HG03108 (cell line): Measurements from ENCODE around the gene SLC45A1.

ENCODE experiments used
- ATAC-seq: cut with Tn5 transposase; IDR thresholded peaks from one replicate; pipeline ENCODE4 v1.9.1; 2021; ENCODE audit warnings: moderate library complexity; ENCODE audit not compliant: unreplicated experiment

Gene SLC45A1

DNA sequence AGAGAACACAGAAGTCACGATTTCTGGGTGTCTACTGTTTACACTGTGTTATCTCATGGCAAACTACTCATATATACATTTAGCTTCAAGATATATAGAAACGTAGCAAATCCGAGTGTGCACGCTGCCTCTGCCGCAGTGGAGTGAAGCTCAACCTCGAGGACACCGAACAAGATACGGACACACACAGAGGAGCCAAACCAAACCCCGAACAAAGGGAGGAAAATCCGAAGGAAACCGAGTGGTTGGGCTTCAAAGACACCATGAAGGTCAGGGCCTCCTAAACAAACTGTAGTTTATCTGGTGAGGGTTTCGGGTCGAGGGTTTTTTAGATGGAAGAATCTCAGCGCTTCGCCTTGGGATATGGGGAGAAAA is 34.5 kb downstream of the SLC45A1 start:
- ATAC-seq, result no peak

GRCh38 chr1:8352886-8353785 is 35.2 kb downstream of the SLC45A1 start:
- no peak for ATAC-seq

DNA sequence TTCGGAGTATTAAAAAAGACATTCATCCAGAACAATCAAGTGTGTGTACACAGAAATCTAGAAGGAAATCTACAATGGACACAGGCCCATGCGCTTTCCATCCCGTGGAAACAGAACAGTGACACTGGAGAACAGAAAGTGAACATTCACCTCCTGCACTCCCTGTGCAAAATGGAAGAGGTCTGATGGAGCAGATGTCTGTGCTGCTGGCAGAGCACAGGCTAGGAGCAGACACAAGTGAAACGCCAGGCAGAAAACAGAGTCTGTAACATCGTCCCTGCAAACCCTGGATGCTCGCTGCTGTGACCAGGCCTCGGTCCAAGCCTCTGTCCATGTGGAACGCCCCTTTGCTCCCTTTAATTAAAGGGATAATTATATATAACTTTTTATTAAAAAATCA is 36.1 kb downstream of the SLC45A1 start:
- ATAC-seq, result no peak

DNA sequence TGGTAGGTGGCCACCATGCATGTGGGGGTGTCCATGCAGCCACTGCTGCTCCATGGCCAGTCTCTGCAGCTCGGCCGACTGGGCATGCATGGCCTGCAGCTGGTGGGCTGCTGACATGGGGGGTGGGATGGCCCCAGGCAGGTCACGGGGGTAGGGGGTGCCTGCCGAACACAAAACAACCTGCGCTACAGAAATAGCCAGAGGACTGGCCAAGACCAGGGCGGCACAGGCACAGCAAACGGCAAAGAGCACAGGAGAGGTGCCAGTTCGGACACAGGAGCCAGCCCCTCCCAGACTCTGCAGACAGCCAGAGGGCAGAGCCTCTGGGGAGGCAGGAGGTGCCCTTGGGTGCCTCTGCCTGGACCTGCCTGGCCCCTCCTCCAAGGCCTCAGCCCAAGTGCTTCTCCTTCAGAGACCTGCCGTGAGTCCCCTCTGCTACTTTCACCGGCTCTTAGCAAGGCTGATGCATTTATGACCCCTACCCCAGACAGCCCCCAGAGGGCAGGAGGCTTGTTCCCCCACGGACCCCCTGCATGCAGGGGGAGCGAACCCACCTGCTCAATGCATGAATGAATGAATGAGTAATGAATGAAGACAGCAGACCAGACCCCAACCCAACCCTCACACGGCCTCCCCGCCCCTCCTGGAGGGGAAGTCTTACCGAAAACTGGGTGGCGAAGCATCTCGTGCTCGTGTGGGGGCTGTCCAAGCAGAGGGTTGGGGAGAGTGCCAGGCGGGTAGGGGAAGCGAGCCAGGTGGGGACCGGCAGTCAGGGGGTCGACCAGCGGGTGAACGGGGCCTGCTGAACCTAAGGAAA is 37.7 kb downstream of the SLC45A1 start:
- no peak for ATAC-seq

DNA sequence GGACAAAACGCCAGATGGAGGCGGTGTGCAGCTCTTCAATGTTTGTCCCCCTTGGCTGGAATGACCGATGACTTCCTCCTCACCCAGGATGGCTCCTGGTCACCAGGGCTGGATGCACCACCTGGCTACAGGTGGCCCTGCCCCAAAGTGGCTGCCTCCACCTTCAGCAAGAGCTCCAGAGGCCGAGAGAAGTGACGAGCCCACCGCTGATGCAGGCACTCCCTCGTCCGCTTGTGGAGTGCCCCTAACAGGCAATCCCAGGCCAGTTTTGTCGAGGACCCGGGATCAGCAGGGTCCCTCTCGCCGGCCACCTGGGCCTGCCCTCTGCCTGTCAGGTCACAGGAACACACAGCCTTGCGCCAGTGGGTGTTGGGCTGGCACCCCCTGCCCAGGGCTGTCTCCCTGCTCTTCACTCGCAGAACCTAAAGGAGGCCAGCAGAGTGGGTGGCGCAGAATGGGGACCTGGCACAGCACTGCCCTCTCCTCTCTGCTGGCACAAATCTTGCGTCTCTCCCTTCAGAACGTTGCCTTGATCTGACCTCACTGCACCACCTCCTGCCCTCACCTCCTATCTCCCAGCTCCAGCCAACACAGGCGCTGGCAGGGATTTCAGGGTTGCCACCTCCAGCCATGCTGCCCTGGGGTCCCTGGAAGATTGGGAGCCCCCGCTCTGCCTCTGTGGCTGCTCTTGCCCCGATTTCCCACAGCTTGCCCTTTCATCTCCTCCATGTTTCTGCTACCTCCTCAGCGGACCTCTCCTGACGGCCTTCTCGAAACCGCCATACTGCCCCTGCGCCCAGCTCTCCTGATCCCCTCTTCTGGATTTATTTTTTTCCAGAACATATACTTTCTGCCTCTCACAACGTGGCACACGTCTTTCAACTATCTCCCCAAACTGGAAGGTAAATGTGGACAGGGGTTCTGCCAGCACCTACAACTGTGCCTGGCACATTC is 38.6 kb downstream of the SLC45A1 start:
- no peak for ATAC-seq

DNA sequence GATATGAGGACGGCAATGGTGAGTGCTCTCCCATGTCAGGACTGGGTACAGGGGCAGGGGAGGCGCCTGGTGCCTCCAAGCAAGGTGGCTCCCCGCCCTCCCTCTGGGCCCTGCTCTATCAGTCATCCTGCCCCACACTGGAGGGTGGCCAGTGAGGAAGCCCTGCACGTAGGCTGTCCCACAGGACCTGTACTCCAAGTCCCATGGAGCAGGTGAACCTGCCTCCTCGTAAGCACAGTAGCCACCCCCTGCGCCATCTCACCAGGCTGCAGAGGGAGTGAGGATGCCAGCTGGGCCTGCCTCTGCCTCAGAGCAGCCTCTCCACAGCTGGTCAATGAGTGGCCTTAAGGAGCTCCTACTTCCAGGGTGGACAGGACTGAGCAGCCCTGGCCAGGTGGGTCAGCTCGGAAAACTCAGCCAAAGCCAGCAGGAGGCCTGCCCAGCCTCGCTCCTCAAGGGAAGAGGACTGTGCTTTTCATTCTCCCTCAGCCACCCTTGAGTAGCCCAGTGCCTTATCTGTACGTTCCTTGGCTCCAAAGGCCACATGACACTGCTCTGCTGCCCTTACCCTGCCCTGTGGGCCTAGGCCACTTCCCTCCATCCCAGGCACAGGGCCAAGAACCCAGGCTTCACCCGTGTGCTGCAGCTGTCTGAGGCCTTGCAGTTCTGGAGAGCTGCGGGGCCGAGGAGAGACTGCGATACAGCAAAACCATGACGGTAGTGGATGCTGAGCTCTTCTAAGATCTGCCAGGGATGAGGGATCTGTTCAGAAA is 39.6 kb downstream of the SLC45A1 start:
- no peak for ATAC-seq

- ATAC-seq, result no peak
These were observed 40.5 kb downstream of the SLC45A1 start for GRCh38 chr1:8358241-8358896.

- no peak for ATAC-seq
These were observed 41.1 kb downstream of the SLC45A1 start for GRCh38 chr1:8358897-8359616.

DNA sequence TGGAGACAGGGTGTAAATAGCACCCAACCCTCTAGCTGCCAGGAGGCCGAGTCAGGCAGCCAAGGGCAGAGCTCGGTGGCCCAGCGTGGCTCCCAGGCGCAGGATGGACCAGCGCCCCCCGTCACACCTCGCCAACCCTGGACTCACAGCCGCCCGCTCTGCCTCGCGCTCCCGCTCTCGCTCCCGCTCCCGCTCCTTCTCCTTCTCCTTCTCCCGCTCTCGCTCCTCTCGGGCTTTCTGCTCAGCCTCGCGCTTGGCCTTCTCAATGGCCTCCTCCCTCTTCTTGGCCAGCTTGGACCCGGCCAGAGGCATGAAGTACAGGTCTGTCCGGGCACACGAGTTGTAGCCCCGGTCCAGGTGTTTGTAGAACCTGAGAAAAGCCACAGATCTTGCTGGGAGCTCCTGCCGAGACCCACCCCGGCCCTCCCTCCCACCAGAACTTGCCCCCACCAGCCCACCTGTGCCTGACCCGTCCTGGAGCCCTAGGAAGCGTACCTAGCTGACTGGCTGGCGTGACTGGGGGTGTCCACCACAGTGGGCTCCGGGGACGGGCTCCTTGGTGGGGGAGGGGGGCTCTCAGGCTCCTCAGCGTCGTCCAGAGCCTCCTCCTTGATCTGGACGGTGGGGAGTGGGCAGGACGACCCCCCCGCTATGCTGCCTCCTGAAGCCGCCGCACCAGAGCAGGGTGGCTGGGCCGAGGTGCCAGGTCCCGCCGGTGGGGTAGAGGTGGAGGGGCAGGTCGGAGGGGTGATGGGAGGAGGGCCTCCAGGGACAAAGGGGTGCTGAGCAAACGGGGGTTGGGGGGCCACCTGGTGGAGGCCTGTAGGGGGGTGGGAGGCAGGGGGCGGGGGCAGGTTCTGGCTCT is 41.9 kb downstream of the SLC45A1 start:
- ATAC-seq, result no peak

DNA sequence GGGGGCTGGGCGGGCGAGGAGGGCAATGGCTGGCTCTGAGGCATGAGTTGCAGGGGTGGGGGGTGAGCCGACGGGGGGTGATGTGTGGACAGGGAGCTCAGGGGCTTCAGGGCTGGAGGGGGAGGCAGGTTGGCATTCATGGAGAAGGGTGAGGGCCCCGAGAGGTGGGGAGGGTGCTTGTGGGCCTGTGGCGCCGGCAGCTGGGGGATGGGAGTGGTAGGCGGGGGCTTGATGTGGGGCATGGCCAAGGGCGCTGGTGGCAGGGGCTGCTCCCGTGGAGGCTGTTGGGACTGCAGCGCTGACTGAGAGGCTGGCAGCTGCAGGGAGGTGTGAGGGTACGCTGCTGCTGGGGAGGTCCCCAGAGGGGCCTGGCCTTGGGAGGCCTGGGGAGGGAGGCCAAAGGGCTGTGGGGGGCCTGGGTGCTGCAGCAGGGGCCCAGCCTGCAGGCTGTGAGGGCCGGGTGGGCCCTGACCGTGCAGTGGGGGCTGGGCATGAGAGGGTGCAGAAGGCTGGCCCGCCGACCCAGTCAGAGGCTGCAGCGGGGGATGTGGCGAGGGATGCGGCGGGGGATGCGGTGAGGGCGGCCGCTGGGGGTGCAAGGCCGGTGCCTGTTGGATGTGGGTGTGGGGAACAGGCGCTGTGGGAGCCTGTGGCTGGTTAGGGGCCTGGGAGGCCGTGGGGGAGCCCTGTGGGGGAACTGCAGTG is 42.7 kb downstream of the SLC45A1 start:
- no peak for ATAC-seq

DNA sequence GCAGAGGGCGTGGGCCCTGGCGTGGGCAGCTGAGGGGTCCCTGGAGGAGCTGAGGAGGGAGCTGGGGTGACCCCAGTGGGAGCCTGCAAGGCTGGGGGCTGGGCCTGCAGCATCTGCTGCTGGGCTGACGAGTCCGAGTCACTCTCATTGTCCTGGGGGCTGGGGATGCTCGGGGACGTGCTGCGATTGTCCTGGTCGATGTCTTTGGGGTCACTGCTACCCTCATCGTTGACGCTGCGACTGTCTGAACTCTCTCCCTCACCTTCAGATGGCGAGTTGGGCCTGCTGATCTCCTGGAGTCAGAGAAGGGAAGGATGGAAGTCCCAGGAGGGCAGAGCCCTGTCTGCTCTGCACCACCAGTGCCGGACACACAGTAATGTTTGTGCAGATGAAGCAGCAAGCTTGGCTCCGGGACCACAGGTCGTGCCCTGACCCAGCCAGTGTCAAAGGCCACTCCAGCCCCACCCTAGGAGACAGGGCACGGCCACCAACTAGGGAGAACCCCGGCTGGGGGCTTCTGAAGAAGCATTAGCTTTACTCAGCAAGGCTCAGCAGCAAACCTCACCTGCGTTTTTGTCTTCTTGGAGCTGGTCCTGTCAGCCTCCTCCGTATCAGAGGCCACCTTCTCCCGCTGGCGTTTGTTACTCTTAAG is 43.4 kb downstream of the SLC45A1 start:
- ATAC-seq, result no peak

DNA sequence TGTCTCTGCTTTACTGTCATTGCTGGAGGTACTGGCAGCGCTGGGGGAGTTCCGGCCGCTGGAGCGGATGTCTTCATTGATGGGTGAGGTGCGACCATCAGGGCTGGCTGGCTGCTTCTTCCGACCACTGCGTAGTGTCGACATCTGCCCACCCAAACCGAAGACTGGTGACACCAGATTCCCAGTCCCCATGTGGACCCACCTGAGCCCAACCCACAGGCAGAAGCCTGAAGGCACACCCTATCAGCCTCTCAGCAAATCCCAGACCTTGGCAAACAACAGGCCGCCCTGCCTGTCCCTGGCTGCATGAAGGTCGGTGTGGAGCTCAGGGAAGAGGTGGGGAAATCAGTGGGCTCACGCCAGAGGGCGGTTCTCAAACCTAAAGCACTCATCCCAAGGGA is 44.8 kb downstream of the SLC45A1 start:
- ATAC-seq, result no peak

DNA sequence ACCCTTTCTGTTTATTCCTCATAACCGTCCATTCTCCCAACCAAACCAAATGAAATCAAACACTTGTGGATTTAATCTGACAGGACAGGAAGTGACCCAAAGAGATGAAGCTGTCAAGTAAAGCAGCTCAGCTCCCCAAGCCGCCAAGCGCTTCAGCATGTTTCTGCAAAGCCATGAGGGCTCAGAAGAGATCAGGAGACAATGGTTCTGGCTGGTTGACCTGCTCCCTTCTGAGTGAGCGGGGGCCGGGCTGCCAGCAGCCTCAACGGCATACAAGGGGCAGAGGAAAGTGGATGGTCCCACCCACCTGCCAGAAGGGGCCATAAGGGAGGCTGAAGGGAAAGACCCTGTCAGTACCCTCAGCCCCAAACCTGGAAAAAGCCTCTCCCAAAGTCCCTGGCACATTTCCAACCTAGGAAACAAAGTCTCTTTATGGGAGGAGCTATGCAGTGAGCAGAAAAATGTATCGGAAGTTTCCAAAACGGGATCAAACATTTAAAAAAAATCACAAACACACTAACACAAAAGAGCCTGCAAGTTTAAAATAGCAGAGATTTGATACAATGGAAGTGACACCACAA is 45.4 kb downstream of the SLC45A1 start:
- ATAC-seq, result no peak

DNA sequence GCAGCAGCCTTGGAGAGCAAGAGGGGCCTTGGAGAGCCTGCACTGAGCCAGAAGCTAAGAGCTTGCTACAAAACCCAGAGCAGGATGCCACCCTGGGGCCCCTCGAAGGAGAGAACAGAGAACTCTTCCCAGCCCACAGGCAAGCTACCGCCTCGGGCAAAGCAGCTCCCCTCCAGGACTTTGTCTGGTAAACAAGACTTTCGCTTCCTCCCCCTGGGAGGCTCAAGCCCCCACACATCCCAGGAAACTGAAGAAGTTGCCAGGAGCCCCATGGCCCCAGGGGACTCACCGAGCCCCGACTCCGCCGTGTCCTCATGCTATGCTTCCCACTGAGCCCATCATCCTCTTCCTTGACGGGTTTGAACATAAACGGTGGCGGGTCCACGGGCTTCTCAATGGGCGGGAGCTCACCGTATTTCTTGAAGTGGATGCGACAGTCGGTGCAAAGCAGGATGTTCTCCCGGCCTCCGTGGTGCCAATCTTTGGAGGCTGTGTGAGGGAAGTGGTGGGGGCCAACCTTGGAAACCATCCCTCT is 45.9 kb downstream of the SLC45A1 start:
- no peak for ATAC-seq

GRCh38 chr1:8364528-8365442 is 46.9 kb downstream of the SLC45A1 start:
- ATAC-seq, result no peak
